Mesenchymal stem cell (in vitro differentiated cells and primary cell): ENCODE results near the gene CTSE.
A peak's percentile ranks its signal among the peaks of the same experiment; 100 is the strongest.

ENCODE experiments used
- DNase-seq: peaks from one replicate; pipeline ENCODE4 v3.0.0-alpha.2; 2013
- H2AFZ ChIP-seq: one replicate; pipeline ENCODE4 v1.6.1; 2013; ENCODE audit warnings: low read depth, mild to moderate bottlenecking, control low read depth, inconsistent platforms, low read length, moderate library complexity
- H2AK5ac ChIP-seq: 2 replicates; pipeline ENCODE4 v1.6.1; 2013; ENCODE audit warnings: low read length, moderate library complexity, mild to moderate bottlenecking, inconsistent platforms; ENCODE audit not compliant: severe bottlenecking
- H2BK120ac ChIP-seq: one replicate; pipeline ENCODE4 v1.6.1; 2013; ENCODE audit warnings: low read depth, mild to moderate bottlenecking, inconsistent platforms, low read length, moderate library complexity
- H2BK12ac ChIP-seq, 2 experiments: one replicate each; pipeline ENCODE4 v1.6.1; 2013; ENCODE audit warnings: inconsistent platforms in 2 of 2, low read length in 2 of 2, mild to moderate bottlenecking in 2 of 2, moderate library complexity in 2 of 2, control low read depth in 1 of 2
- H2BK15ac ChIP-seq: one replicate; pipeline ENCODE4 v1.6.1; 2013; ENCODE audit warnings: mild to moderate bottlenecking, low read depth, inconsistent platforms; ENCODE audit not compliant: poor library complexity, severe bottlenecking
- H2BK5ac ChIP-seq: 2 replicates; pipeline ENCODE4 v1.6.1; 2013; ENCODE audit warnings: low read depth, mild to moderate bottlenecking, low read length, control low read depth, inconsistent platforms; ENCODE audit not compliant: poor library complexity, severe bottlenecking
- H3K14ac ChIP-seq, 2 experiments: one replicate each; pipeline ENCODE4 v1.6.1; 2013; ENCODE audit warnings: inconsistent platforms in 2 of 2, low read length in 2 of 2, control low read depth in 1 of 2, mild to moderate bottlenecking in 1 of 2, moderate library complexity in 1 of 2
- H3K18ac ChIP-seq, 2 experiments: one replicate each; pipeline ENCODE4 v1.6.1; 2013; ENCODE audit warnings: inconsistent platforms in 2 of 2, low read length in 2 of 2, control low read depth in 1 of 2, low read depth in 1 of 2, mild to moderate bottlenecking in 1 of 2
- H3K23ac ChIP-seq, 2 experiments: one replicate each; pipeline ENCODE4 v1.6.1; 2013; ENCODE audit warnings: inconsistent platforms in 2 of 2, low read length in 2 of 2, mild to moderate bottlenecking in 2 of 2, moderate library complexity in 2 of 2, control low read depth in 1 of 2
- H3K27ac ChIP-seq: 2 replicates; pipeline ENCODE4 v1.5.1; 2013; ENCODE audit warnings: mild to moderate bottlenecking, moderate library complexity, low read length, control low read depth, inconsistent platforms; ENCODE audit not compliant: poor library complexity, severe bottlenecking
- H3K27me3 ChIP-seq, 2 experiments: 2 replicates each; pipeline versions ENCODE4 v1.6.1 to v1.7.0; 2013; ENCODE audit warnings: low read length in 2 of 2, mild to moderate bottlenecking in 2 of 2, moderate library complexity in 2 of 2, control low read depth in 1 of 2, inconsistent platforms in 1 of 2; ENCODE audit not compliant: control insufficient read depth in 1 of 2, insufficient read depth in 1 of 2
- H3K36me3 ChIP-seq, 2 experiments: 2 replicates each; pipeline versions ENCODE4 v1.6.1 to v1.7.0; 2013; ENCODE audit warnings: low read length in 2 of 2, control low read depth in 1 of 2, inconsistent platforms in 1 of 2, low read depth in 1 of 2, mild to moderate bottlenecking in 1 of 2; ENCODE audit not compliant: insufficient read depth in 2 of 2, control insufficient read depth in 1 of 2
- H3K4ac ChIP-seq, 2 experiments: one replicate each; pipeline ENCODE4 v1.6.1; 2013; ENCODE audit warnings: inconsistent platforms in 2 of 2, low read length in 2 of 2, mild to moderate bottlenecking in 2 of 2, moderate library complexity in 2 of 2, control low read depth in 1 of 2, low read depth in 1 of 2
- H3K4me1 ChIP-seq: 2 replicates; pipeline ENCODE4 v1.6.1; 2013; ENCODE audit warnings: low read depth, low read length, control low read depth; ENCODE audit not compliant: control insufficient read depth, insufficient read depth
- H3K4me2 ChIP-seq: 2 replicates; pipeline ENCODE4 v1.6.1; 2013; ENCODE audit warnings: low read length, mild to moderate bottlenecking, inconsistent platforms; ENCODE audit not compliant: poor library complexity, severe bottlenecking
- H3K4me3 ChIP-seq, 2 experiments: 2 replicates each; pipeline versions ENCODE4 v1.5.1 to v1.7.0; 2013; ENCODE audit warnings: low read length in 2 of 2, mild to moderate bottlenecking in 2 of 2, control low read depth in 1 of 2, low read depth in 1 of 2; ENCODE audit not compliant: insufficient read depth in 1 of 2
- H3K79me1 ChIP-seq: replicated peaks from 2 replicates; pipeline ENCODE4 v1.6.1; 2013; ENCODE audit warnings: mild to moderate bottlenecking, control low read depth, low read length, inconsistent platforms; ENCODE audit not compliant: poor library complexity, severe bottlenecking
- H3K9ac ChIP-seq: 2 replicates; pipeline ENCODE4 v1.7.0; 2013; ENCODE audit warnings: mild to moderate bottlenecking, low read length, moderate library complexity
- H3K9me3 ChIP-seq: 2 replicates; pipeline ENCODE4 v1.7.0; 2013; ENCODE audit warnings: mild to moderate bottlenecking, low read length; ENCODE audit not compliant: control insufficient read depth
- H4K8ac ChIP-seq: one replicate; pipeline ENCODE4 v1.6.1; 2013; ENCODE audit warnings: inconsistent platforms, mild to moderate bottlenecking, low read length, moderate library complexity
- H4K91ac ChIP-seq: one replicate; pipeline ENCODE4 v1.6.1; 2013; ENCODE audit warnings: mild to moderate bottlenecking, low read length, inconsistent platforms
- WGBS: methylation state at CpG from one replicate; pipeline ENCODE4 v1.1.7; 2013; ENCODE audit warnings: mixed read lengths; 5-methylcytosine and 5-hydroxymethylcytosine counted together

The CTSE gene

DNA sequence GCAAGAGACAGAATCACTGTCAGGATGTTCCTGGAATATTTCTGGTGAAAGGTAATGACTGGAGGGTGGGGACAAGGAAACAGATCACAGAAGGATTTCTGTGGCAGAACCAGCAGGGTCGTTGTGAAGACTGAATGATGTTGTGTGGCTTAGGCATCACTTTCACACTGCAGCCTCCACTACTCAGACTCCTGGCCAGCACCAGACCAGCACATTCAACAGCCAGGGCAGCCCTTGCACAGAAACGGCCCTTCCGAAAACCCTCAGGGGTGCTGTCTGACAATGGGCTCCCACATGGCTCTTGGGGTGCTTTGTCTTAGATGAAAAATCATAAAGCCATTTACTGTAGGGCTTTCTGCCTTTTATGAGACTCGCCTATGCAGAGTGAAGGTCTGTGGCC is 16.7 kb downstream of the CTSE start:
- WGBS = 95% methylated on average over 4 of the region's 4 CpGs
- peak overlapping the region; percentile 4 for H4K91ac ChIP-seq

GRCh38 chr1:206005778-206006180 is 17.9 kb downstream of the CTSE start:
- Histone ChIP-seq H2AFZ (no peak overlapping the region), H4K8ac (no peak overlapping the region), H3K36me3 (no peaks in the 10 kb centered on the region), H3K4me2 (no peak overlapping the region), H3K4me3 (no peak overlapping the region), H3K79me1 (no peaks in the 10 kb centered on the region), H2BK12ac (no peak overlapping the region), H2BK5ac (no peak overlapping the region), H4K91ac (no peak overlapping the region), H3K4me1 (peaks cover 20% of the 10 kb centered on the region), H3K4ac (no peak overlapping the region), H3K18ac (no peak overlapping the region), H2BK120ac (no peak overlapping the region), H3K27me3 (no peaks in the 10 kb centered on the region), H3K23ac (no peak overlapping the region), H2AK5ac (no peak overlapping the region), H3K9ac (no peak overlapping the region), H3K14ac (no peak overlapping the region), H3K27ac (no peak overlapping the region), H3K9me3 (no peaks in the 10 kb centered on the region), H2BK15ac (no peak overlapping the region)
- no peak for DNase-seq
- 72% methylated on average over 8 of the region's 8 CpGs for whole genome bisulfite sequencing

More for the DNA sequence above, 16.7 kb downstream of the CTSE start:
- Histone ChIP-seq H3K27ac (no peak overlapping the region), H3K9ac (no peak overlapping the region), H3K4me2 (no peak overlapping the region), H3K36me3 (no peaks in the 10 kb centered on the region), H2BK12ac (no peak overlapping the region), H2AK5ac (no peak overlapping the region), H3K9me3 (no peaks in the 10 kb centered on the region), H3K18ac (no peak overlapping the region), H3K14ac (no peak overlapping the region), H3K4me3 (no peak overlapping the region), H3K27me3 (no peaks in the 10 kb centered on the region), H3K23ac (no peak overlapping the region), H3K79me1 (no peaks in the 10 kb centered on the region), H2AFZ (no peak overlapping the region), H3K4ac (no peak overlapping the region), H2BK5ac (peak overlapping the region; percentile 24), H3K4me1 (peaks cover 13% of the 10 kb centered on the region), H4K8ac (no peak overlapping the region), H2BK120ac (no peak overlapping the region), H2BK15ac (no peak overlapping the region)
- no peak for DNase-seq

- no peak overlapping the region for H3K4me2 ChIP-seq
- H3K4ac ChIP-seq = no peak overlapping the region
- 95% methylated on average over 7 of the region's 7 CpGs for WGBS
- H2AK5ac ChIP-seq = no peak overlapping the region
- no peak overlapping the region for H3K23ac ChIP-seq
- H2BK12ac ChIP-seq = no peak overlapping the region
- no peaks in the 10 kb centered on the region for H3K9me3 ChIP-seq
- no peaks in the 10 kb centered on the region for H3K36me3 ChIP-seq
- no peak overlapping the region for H2BK5ac ChIP-seq
- no peak overlapping the region for H3K9ac ChIP-seq
- no peaks in the 10 kb centered on the region for H3K79me1 ChIP-seq
- H4K91ac ChIP-seq = no peak overlapping the region
- DNase-seq = no peak
- no peak overlapping the region for H3K4me3 ChIP-seq
- H2AFZ ChIP-seq = no peak overlapping the region
- H3K4me1 ChIP-seq = peaks cover 24% of the 10 kb centered on the region
- no peak overlapping the region for H3K18ac ChIP-seq
- H3K14ac ChIP-seq = no peak overlapping the region
- H3K27me3 ChIP-seq = no peaks in the 10 kb centered on the region
- no peak overlapping the region for H3K27ac ChIP-seq
- H2BK15ac ChIP-seq = peak overlapping the region; percentile 21
- H4K8ac ChIP-seq = no peak overlapping the region
- no peak overlapping the region for H2BK120ac ChIP-seq
Measured at GRCh38 chr1:206005234-206005633, 18.5 kb downstream of the CTSE start.

DNA sequence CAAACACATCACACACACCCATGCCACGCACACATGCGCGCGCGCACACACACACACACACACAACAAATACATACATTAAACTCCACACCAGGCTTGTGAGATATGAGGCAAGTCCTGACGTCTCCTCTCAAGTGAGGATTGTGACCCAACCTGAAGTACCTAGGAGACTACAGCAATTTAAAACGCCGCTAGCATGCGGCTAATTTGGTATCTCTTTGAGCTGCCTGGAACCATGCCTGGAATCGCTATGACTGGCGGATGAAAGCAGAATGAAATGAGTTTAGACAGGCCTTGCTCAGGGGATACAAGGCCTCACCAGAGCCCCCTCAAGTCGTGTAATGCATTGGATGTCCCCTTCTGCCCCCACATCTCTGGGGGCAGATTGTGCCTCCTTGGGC is 18.9 kb downstream of the CTSE start:
- no peak overlapping the region for H2BK15ac ChIP-seq
- WGBS = 90% methylated on average over 12 of the region's 12 CpGs
- no peak overlapping the region for H4K8ac ChIP-seq
- H2AFZ ChIP-seq = no peak overlapping the region
- no peak for DNase-seq
- no peak overlapping the region for H2AK5ac ChIP-seq
- H3K27ac ChIP-seq = no peak overlapping the region
- no peak overlapping the region for H3K14ac ChIP-seq
- H3K4me3 ChIP-seq = no peak overlapping the region
- H4K91ac ChIP-seq = peak overlapping the region; percentile 54
- no peak overlapping the region for H3K23ac ChIP-seq
- no peak overlapping the region for H2BK12ac ChIP-seq
- no peak overlapping the region for H2BK5ac ChIP-seq
- no peaks in the 10 kb centered on the region for H3K79me1 ChIP-seq
- H3K9ac ChIP-seq = no peak overlapping the region
- H3K36me3 ChIP-seq = peaks cover 0 to 3% of the 10 kb centered on the region in 2 experiments
- peaks cover 24% of the 10 kb centered on the region for H3K4me1 ChIP-seq
- H2BK120ac ChIP-seq = no peak overlapping the region
- no peaks in the 10 kb centered on the region for H3K27me3 ChIP-seq
- no peaks in the 10 kb centered on the region for H3K9me3 ChIP-seq
- no peak overlapping the region for H3K4me2 ChIP-seq
- no peak overlapping the region for H3K4ac ChIP-seq
- H3K18ac ChIP-seq = no peak overlapping the region
